HepG2 (cell line): ENCODE measurements around the gene ETNK1. TPM values are rescaled to one million over a fixed set of nuclear protein-coding genes. Genes with fewer than 3 reads are reported as not detected.

Source experiments
- ATAC-seq: fragments of 200-7000 bp; cut with Tn5 transposase; 3 replicates; pipeline ENCODE4 v1.9.1; 2020; ENCODE audit warnings: mild to moderate bottlenecking, moderate library complexity
- BruUV-seq: library from RNA; stranded (reverse); fragments of 400-500 nt; replicated peaks from 2 replicates; lab custom pipeline; 2021; lab: Mats Ljungman, UMichigan
- CTCF ChIA-PET: fragments of 300-600 bp; formaldehyde crosslinking; extraction: SDS; loops from one replicate; lab custom pipeline; 2021; ENCODE audit warnings: low total read pairs, inconsistent platforms, low intra/inter-chr PET ratio; lab: Yijun Ruan, JAX
- POLR2A ChIA-PET: fragments of 350-600 bp; sonication (Branson Sonifier 250); formaldehyde crosslinking; loops from one replicate; lab custom pipeline; 2020; ENCODE audit warnings: antibody characterized with exemption, inconsistent platforms; lab: Yijun Ruan, JAX
- DNase-seq: peaks from one replicate; pipeline ENCODE4 v3.0.0-alpha.2; 2015; ENCODE audit warnings: low spot score
- FAIRE-seq: peaks from 3 replicates; lab custom pipeline; 2011; peaks lifted over from hg19 to GRCh38; lab: Jason Lieb, UNC
- H2AFZ ChIP-seq: one replicate; pipeline ENCODE4 v1.6.1; 2011; ENCODE audit warnings: low read length, inconsistent platforms
- H3K27ac ChIP-seq: fragments of 300-600 bp; 3 replicates; pipeline ENCODE4 v1.8.0; 2011; ENCODE audit warnings: mixed run types, mild to moderate bottlenecking, mixed read lengths, low read length, inconsistent platforms; ENCODE audit not compliant: insufficient read depth; ENCODE audit errors: extremely low read length
- H3K27me3 ChIP-seq, 2 experiments: fragments of 200-600 bp in 1 of 2; 2 replicates in 1 of 2; 3 replicates in 1 of 2; pipeline versions ENCODE4 v1.6.0 to v1.8.0; 2011; ENCODE audit warnings: low read length in 2 of 2, mild to moderate bottlenecking in 2 of 2, moderate library complexity in 2 of 2, inconsistent platforms in 1 of 2; ENCODE audit not compliant: insufficient read depth in 2 of 2, control insufficient read depth in 1 of 2
- H3K36me3 ChIP-seq, 2 experiments: fragments of 200-600 bp in 1 of 2; replicated peaks in 1 of 2; 2 replicates in 1 of 2; 3 replicates in 1 of 2; pipeline versions ENCODE4 v1.5.1 to v1.8.0; 2011; ENCODE audit warnings: low read length in 2 of 2, inconsistent platforms in 1 of 2; ENCODE audit not compliant: insufficient read depth in 2 of 2, control insufficient read depth in 1 of 2
- H3K4me1 ChIP-seq: 2 replicates; pipeline ENCODE4 v1.5.1; 2012; ENCODE audit warnings: low read length, inconsistent platforms; ENCODE audit not compliant: insufficient read depth
- H3K4me2 ChIP-seq: 2 replicates; pipeline ENCODE4 v1.6.0; 2011; ENCODE audit warnings: low read depth, low read length, inconsistent platforms
- H3K4me3 ChIP-seq, 3 experiments: fragments of 200-600 bp in 1 of 3; sonication (generic), shearing (Covaris generic) in 1 of 3; replicated peaks in 1 of 3; 2 replicates each; pipeline ENCODE4 v1.5.1; 2011 to 2016; ENCODE audit warnings: low read length in 3 of 3, inconsistent platforms in 2 of 3, low read depth in 2 of 3, mild to moderate bottlenecking in 2 of 3, control low read depth in 1 of 3, mixed read lengths in 1 of 3; ENCODE audit not compliant: insufficient read depth in 1 of 3
- H3K79me2 ChIP-seq: one replicate; pipeline ENCODE4 v1.6.1; 2011; ENCODE audit warnings: low read length, inconsistent platforms; ENCODE audit not compliant: insufficient read depth
- H3K9ac ChIP-seq: 2 replicates; pipeline ENCODE4 v1.6.0; 2011; ENCODE audit warnings: mild to moderate bottlenecking, low read depth, low read length, inconsistent platforms; ENCODE audit not compliant: insufficient read depth
- H3K9me3 ChIP-seq: 2 replicates; pipeline ENCODE4 v1.5.1; 2012; ENCODE audit warnings: mild to moderate bottlenecking, low read length
- H4K20me1 ChIP-seq: 2 replicates; pipeline ENCODE4 v1.6.0; 2011; ENCODE audit warnings: inconsistent platforms, mild to moderate bottlenecking, low read length, moderate library complexity; ENCODE audit not compliant: insufficient read depth
- SUZ12 ChIP-seq: fragments of 150-350 bp; IDR thresholded peaks from 2 replicates; pipeline ENCODE4 v1.6.1; 2014; ENCODE audit warnings: low read depth, low read length
- THYN1 ChIP-seq: sonication (generic); formaldehyde crosslinking; IDR thresholded peaks from 2 replicates; pipeline ENCODE4 v1.8.1; 2023; ENCODE audit warnings: low read depth, mild to moderate bottlenecking, moderate library complexity, missing genetic modification reagents, borderline replicate concordance
- YEATS4 ChIP-seq: sonication (generic); formaldehyde crosslinking; IDR thresholded peaks from 2 replicates; pipeline ENCODE4 v1.4.0; 2020; ENCODE audit warnings: missing genetic modification reagents, borderline replicate concordance
- ZNF143 ChIP-seq: sonication (generic); formaldehyde crosslinking; IDR thresholded peaks from 2 replicates; pipeline ENCODE4 v1.4.0; 2020; ENCODE audit warnings: missing genetic modification reagents
- ZNF20 ChIP-seq: sonication (generic); formaldehyde crosslinking; IDR thresholded peaks from 2 replicates; pipeline ENCODE4 v1.4.0; 2020; ENCODE audit warnings: mild to moderate bottlenecking, moderate library complexity, missing genetic modification reagents
- ZNF431 ChIP-seq: sonication (generic); formaldehyde crosslinking; IDR thresholded peaks from 2 replicates; pipeline ENCODE4 v1.9.0; 2022; ENCODE audit warnings: missing genetic modification reagents, low read depth, mild to moderate bottlenecking, borderline replicate concordance
- ZNF557 ChIP-seq: sonication (generic); formaldehyde crosslinking; IDR thresholded peaks from 2 replicates; pipeline ENCODE4 v1.4.0; 2020; ENCODE audit warnings: missing genetic modification reagents
- ZNF709 ChIP-seq: sonication (generic); formaldehyde crosslinking; IDR thresholded peaks from 2 replicates; pipeline ENCODE4 v1.5.0; 2020; ENCODE audit warnings: mild to moderate bottlenecking, missing genetic modification reagents
- ZNF746 ChIP-seq: sonication (generic); formaldehyde crosslinking; IDR thresholded peaks from 2 replicates; pipeline ENCODE4 v1.8.0; 2022; ENCODE audit warnings: mild to moderate bottlenecking, missing genetic modification reagents
- in situ Hi-C: cut with HindIII; loops from 2 replicates; pipeline ENCODE4 v1.10.0; 2017; ENCODE audit warnings: low pct_unique_long_range_greater_than_20kb; ENCODE audit not compliant: extremely low pct_ligation_motif_present
- intact Hi-C: fragments of 100-400 bp; cut with micrococcal nuclease; formaldehyde crosslinking; loops from one replicate; pipeline ENCODE4 v1.10.0; 2022; ENCODE audit not compliant: unreplicated experiment
- polyA plus RNA-seq, 8 experiments: library from polyadenylated mRNA; depleted of rRNA in 3 of 8; stranded (reverse) in 7 of 8; unstranded in 1 of 8; fragments of >200 nt; fragmentation: Illumina TruSeq in 4 of 8; extraction: Trizol in 4 of 8; gene quantifications; 2 replicates each; pipeline versions ENCODE4 v1.2.1 to v1.2.3, GENCODE V29; 2011 to 2016; ENCODE audit warnings: low read depth in 4 of 8, missing spikeins in 1 of 8, mixed read lengths in 1 of 8; ENCODE audit not compliant: insufficient read depth in 1 of 8
- total RNA-seq, 5 experiments: library from RNA; depleted of rRNA; stranded (reverse); fragments of >200 nt; fragmentation: Illumina TruSeq; extraction: Trizol; gene quantifications; 2 replicates each; pipeline ENCODE4 v1.2.3, GENCODE V29; 2016; ENCODE audit warnings: low read depth in 1 of 5
- TF ChIP-seq, protein P1 (sequence below): sonication (generic); formaldehyde crosslinking; conservative IDR thresholded peaks from 2 replicates; pipeline ENCODE4 v1.8.0; 2022; ENCODE audit warnings: mild to moderate bottlenecking, moderate library complexity, missing genetic modification reagents
- TF ChIP-seq, protein P2 (sequence below): sonication (generic); formaldehyde crosslinking; IDR thresholded peaks from 2 replicates; pipeline ENCODE4 v1.9.0; 2021; ENCODE audit warnings: mild to moderate bottlenecking, missing genetic modification reagents
- TF ChIP-seq, protein P3 (sequence below): sonication (generic); formaldehyde crosslinking; IDR thresholded peaks from 2 replicates; pipeline ENCODE4 v1.4.0; 2020; ENCODE audit warnings: missing genetic modification reagents

The ETNK1 gene
- total and polyA plus RNA-seq, 2 of the 13 experiments (the other 11 are each of a cell fraction or from before 2014, with no cell fraction given) = 14.4 to 55.7 TPM

DNA sequence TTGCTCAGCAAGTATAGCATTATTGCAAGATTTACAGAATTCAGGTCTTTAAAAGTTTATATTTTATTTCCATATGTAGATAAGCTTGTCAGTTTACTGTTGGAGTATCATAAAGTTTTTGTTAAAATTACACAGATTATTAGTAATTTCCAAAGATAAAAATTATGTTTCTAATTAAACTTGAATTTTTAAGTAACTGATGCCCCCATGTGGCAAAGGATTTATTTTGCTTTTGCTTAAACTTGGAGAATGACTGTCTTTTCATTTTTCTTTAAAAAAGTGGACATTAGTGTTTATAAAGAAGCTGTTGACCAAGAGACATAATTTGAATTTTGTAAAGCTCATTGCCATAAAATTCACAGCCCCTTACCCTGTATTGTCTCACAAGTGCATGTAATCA is 45.8 kb downstream of the ETNK1 start:
- no peaks in the 10 kb centered on the region for H3K27me3 ChIP-seq
- H3K9ac ChIP-seq = no peak overlapping the region
- no peak for ATAC-seq
- in situ Hi-C loops (no loop called here), intact Hi-C loops (loop anchor here (1.0 kb wide), 1 partner anchor 141 kb away; no protein-coding TSS in a partner anchor)
- no peaks in the 10 kb centered on the region for H4K20me1 ChIP-seq
- no peak overlapping the region for H2AFZ ChIP-seq
- no peaks in the 10 kb centered on the region for H3K9me3 ChIP-seq
- no peaks in the 10 kb centered on the region for H3K79me2 ChIP-seq
- ChIA-PET POLR2A (no interaction called here), CTCF (interaction anchor here (1.2 kb wide), 1 partner anchor 141 kb away, joined by 4 read pairs; no protein-coding TSS in a partner anchor)
- FAIRE-seq = no peak
- H3K4me2 ChIP-seq = no peak overlapping the region
- no peak overlapping the region for H3K4me3 ChIP-seq
- no peak overlapping the region for H3K27ac ChIP-seq
- peaks cover 2 to 35% of the 10 kb centered on the region in 2 experiments; a peak in 3 of 5 replicates for H3K36me3 ChIP-seq
- BruUV-seq = no TSS peak
- no peak for TF ChIP-seq ZNF20 (CRISPR knock-in tag)
- no peak for TF ChIP-seq THYN1 (CRISPR knock-in tag)
- TF ChIP-seq, protein P1, sequence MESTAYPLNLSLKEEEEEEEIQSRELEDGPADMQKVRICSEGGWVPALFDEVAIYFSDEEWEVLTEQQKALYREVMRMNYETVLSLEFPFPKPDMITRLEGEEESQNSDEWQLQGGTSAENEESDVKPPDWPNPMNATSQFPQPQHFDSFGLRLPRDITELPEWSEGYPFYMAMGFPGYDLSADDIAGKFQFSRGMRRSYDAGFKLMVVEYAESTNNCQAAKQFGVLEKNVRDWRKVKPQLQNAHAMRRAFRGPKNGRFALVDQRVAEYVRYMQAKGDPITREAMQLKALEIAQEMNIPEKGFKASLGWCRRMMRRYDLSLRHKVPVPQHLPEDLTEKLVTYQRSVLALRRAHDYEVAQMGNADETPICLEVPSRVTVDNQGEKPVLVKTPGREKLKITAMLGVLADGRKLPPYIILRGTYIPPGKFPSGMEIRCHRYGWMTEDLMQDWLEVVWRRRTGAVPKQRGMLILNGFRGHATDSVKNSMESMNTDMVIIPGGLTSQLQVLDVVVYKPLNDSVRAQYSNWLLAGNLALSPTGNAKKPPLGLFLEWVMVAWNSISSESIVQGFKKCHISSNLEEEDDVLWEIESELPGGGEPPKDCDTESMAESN (CRISPR knock-in tag) = no peak
- TF ChIP-seq ZNF557 (CRISPR knock-in tag) = no peak
- TF ChIP-seq, protein P2, sequence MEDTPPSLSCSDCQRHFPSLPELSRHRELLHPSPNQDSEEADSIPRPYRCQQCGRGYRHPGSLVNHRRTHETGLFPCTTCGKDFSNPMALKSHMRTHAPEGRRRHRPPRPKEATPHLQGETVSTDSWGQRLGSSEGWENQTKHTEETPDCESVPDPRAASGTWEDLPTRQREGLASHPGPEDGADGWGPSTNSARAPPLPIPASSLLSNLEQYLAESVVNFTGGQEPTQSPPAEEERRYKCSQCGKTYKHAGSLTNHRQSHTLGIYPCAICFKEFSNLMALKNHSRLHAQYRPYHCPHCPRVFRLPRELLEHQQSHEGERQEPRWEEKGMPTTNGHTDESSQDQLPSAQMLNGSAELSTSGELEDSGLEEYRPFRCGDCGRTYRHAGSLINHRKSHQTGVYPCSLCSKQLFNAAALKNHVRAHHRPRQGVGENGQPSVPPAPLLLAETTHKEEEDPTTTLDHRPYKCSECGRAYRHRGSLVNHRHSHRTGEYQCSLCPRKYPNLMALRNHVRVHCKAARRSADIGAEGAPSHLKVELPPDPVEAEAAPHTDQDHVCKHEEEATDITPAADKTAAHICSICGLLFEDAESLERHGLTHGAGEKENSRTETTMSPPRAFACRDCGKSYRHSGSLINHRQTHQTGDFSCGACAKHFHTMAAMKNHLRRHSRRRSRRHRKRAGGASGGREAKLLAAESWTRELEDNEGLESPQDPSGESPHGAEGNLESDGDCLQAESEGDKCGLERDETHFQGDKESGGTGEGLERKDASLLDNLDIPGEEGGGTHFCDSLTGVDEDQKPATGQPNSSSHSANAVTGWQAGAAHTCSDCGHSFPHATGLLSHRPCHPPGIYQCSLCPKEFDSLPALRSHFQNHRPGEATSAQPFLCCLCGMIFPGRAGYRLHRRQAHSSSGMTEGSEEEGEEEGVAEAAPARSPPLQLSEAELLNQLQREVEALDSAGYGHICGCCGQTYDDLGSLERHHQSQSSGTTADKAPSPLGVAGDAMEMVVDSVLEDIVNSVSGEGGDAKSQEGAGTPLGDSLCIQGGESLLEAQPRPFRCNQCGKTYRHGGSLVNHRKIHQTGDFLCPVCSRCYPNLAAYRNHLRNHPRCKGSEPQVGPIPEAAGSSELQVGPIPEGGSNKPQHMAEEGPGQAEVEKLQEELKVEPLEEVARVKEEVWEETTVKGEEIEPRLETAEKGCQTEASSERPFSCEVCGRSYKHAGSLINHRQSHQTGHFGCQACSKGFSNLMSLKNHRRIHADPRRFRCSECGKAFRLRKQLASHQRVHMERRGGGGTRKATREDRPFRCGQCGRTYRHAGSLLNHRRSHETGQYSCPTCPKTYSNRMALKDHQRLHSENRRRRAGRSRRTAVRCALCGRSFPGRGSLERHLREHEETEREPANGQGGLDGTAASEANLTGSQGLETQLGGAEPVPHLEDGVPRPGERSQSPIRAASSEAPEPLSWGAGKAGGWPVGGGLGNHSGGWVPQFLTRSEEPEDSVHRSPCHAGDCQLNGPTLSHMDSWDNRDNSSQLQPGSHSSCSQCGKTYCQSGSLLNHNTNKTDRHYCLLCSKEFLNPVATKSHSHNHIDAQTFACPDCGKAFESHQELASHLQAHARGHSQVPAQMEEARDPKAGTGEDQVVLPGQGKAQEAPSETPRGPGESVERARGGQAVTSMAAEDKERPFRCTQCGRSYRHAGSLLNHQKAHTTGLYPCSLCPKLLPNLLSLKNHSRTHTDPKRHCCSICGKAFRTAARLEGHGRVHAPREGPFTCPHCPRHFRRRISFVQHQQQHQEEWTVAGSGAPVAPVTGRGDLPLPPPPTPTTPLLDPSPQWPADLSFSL = no peak
- TF ChIP-seq ZNF746 (CRISPR knock-in tag) = no peak
- TF ChIP-seq, protein P3, sequence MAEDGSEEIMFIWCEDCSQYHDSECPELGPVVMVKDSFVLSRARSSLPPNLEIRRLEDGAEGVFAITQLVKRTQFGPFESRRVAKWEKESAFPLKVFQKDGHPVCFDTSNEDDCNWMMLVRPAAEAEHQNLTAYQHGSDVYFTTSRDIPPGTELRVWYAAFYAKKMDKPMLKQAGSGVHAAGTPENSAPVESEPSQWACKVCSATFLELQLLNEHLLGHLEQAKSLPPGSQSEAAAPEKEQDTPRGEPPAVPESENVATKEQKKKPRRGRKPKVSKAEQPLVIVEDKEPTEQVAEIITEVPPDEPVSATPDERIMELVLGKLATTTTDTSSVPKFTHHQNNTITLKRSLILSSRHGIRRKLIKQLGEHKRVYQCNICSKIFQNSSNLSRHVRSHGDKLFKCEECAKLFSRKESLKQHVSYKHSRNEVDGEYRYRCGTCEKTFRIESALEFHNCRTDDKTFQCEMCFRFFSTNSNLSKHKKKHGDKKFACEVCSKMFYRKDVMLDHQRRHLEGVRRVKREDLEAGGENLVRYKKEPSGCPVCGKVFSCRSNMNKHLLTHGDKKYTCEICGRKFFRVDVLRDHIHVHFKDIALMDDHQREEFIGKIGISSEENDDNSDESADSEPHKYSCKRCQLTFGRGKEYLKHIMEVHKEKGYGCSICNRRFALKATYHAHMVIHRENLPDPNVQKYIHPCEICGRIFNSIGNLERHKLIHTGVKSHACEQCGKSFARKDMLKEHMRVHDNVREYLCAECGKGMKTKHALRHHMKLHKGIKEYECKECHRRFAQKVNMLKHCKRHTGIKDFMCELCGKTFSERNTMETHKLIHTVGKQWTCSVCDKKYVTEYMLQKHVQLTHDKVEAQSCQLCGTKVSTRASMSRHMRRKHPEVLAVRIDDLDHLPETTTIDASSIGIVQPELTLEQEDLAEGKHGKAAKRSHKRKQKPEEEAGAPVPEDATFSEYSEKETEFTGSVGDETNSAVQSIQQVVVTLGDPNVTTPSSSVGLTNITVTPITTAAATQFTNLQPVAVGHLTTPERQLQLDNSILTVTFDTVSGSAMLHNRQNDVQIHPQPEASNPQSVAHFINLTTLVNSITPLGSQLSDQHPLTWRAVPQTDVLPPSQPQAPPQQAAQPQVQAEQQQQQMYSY (CRISPR knock-in tag) = no peak
- TF ChIP-seq SUZ12 = no peak
- no peak for TF ChIP-seq ZNF431 (CRISPR knock-in tag)
- no peak for TF ChIP-seq YEATS4 (CRISPR knock-in tag)
- no peak for TF ChIP-seq ZNF709 (CRISPR knock-in tag)
- TF ChIP-seq ZNF143 (CRISPR knock-in tag) = no peak
- no peak for DNase-seq
- no peaks in the 10 kb centered on the region for H3K4me1 ChIP-seq
